ENCODE data around the gene FAM171A1.

GRCh38 chr10:15395935-15396334, 24.8 kb upstream of the FAM171A1 start:
- TF ChIP-seq GATA2 (IDR thresholded peaks at IDR 0.05; ENCODE audit: low read depth, low read length) (no peak), GATA3 (IDR thresholded peaks at IDR 0.05; ENCODE audit: low read depth, low read length) (no peak)
